Fibroblast of skin of abdomen (primary cell): ENCODE results near the gene CFAP221.

ENCODE experiments used
- DNase-seq: peaks from one replicate; pipeline ENCODE4 v3.0.0-alpha.2; 2013

Gene CFAP221

DNA sequence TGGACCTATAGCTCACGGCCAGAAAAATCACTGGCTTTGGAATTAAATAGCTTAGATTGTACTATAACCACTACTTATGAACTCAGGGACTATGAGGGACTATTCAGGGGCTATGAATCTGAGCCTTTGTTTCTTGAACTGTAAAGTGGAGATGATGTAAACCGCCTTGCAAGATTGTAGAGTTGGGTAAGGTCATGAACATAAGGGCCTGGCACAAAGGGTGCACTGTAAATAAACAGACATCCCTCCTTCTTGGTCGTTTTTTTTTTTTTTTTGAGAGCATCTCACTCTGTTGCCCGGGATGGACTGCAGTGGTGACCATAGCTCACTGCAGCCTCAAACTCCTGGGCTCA lies 137.6 kb downstream of the CFAP221 start:
- no peak for DNase-seq

- no peak for DNase-seq
Observed at GRCh38 chr2:119682578-119682977, 138.3 kb downstream of the CFAP221 start.

- no peak for DNase-seq
Observed at GRCh38 chr2:119683074-119683712, 138.9 kb downstream of the CFAP221 start.

DNA sequence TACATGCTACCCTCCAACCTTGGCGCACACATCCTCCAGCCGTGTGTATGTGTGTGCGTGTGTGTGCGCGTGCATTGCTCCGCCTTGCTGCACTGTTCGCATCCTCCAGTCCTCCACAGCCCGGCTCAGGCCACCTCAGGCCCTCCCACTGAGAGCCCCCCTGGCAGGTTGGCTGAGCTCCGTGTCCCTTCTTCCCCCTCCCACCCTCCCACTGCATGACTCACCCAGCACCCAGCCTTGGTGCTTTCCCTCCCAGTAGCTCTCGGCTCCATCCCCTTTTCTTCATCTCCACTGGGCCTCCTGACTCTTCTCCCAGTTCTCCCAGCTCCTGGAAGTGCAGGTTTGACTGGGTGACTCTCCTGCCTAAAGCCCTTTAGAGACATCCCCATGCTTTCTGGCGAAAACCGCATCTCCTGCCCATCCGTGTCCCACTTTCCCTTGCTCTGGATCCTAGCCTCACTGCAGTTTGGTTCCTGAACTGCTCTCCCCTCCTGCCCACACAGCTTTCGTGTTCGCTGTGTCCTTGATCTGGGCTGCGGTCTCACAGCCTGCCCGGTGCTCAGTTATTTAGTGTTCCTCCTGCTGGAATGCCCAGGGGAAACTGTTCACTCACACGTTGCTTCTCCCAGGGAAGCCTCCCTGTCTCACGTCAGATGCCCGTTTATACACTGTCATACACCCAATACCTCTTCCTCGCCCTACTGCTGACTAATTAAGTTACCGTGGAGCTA lies 139.6 kb downstream of the CFAP221 start:
- peak; percentile 14 for DNase-seq

DNA sequence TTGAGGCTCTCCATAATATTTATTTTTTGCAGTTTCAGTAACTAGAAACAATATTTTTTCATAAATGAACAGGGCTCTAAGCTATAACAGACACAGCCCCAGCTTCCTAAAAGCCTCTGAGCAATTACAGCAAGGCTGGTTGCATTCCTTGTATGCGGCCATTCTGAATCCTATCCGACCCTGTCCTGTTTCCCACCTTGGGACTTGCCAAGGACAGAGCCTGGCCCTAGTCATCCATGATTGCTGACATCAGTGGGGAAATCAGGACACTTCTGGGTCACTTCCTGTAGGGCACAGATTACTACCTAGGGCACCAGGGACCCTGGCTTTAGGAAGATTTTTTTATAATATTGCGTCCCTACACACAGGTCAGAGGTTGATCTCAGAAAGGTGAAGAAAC lies 140.3 kb downstream of the CFAP221 start:
- no peak for DNase-seq

- DNase-seq: no peak
Observed at GRCh38 chr2:119688616-119689015, 144.4 kb downstream of the CFAP221 start.

- no peak for DNase-seq
Observed at GRCh38 chr2:119689218-119689617, 145.0 kb downstream of the CFAP221 start.

GRCh38 chr2:119691189-119691588 lies 146.9 kb downstream of the CFAP221 start:
- DNase-seq: no peak

DNA sequence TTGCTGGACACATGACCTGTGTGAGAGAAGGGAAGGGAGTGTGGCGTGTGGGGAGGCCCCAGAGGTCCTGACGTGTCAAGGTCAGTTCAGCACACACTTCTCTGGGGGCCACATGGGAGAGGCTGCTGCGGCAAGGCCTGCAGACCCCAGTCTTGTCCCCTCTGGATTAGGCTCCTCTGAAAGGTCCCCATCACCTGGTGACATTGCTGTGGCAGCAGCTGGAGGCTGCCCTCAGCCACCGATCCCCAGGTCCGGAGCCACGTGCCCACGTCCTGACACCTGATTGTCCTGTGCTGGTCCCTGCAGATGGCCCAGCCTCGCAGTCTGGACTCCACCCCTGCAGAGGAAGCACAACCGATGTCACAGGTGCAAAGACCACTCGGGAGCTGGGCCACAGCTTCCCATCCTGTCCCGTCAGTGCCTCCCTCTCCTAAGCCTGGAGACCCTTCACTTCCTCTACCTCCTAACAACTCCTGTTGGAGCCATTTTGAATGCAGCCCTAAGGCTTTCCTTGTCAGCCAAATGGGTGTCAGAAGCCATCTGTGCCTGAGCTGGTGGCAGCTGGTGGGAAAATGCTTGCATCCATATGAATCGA lies 147.5 kb downstream of the CFAP221 start:
- no peak for DNase-seq

GRCh38 chr2:119692310-119692709 lies 148.1 kb downstream of the CFAP221 start:
- DNase-seq: no peak

DNA sequence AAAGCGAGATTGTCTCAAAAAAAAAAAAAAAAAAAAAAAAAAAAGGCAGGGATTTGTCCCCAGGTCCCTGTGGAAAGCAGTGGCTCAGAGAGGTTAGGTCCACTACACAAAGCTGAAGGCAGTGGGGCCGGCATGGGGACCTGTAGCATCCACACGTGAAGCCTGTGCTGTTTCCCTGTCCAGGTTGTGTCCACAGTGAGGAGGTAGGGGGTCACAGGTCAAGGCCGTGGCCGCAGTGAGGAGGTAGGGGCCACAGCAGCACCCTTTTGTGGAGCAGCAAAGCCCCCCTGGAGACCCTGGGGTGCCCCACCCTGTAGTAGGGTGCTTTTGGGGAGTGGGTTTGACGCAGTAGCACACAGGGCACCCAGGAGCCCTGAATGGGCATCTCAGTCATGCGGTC lies 148.7 kb downstream of the CFAP221 start:
- DNase-seq: no peak

GRCh38 chr2:119693567-119693966 lies 149.3 kb downstream of the CFAP221 start:
- no peak for DNase-seq

DNA sequence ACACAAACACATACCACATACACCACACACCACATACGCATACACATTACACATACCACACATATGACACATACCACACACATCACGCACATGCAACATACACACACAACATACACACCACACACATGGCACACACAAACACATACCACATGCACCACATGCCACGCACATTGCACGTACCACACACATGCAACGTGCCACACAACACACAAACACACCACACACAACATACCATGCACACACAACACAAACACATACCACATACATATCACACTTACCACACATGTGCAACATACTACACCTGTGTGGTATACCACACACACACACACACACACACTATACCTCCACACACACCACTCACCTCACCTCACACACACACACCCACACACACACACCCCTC lies 149.7 kb downstream of the CFAP221 start:
- DNase-seq: no peak

DNA sequence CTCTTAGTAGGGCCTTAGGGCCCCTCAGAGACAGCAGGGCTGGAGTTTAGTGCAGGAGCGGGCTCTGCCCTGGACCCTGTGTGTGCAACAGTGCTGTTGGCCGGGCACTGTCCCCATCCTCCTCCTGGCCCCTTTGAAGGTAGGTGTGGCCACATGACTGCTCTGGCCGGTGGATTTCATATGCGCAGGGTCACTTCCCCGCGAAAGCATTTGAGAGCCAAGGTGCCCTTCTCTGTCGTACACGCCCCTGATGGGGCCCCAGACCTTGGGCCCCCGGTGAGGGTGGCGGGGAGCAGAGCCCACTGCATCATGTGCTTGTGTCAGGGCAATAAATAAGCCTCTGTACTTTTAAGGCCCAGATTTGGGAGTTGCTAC lies 150.2 kb downstream of the CFAP221 start:
- DNase-seq: no peak

- DNase-seq: peak; percentile 59
Observed at GRCh38 chr2:119694845-119695521, 150.7 kb downstream of the CFAP221 start.

GRCh38 chr2:119696005-119696404 lies 151.8 kb downstream of the CFAP221 start:
- DNase-seq: no peak

DNA sequence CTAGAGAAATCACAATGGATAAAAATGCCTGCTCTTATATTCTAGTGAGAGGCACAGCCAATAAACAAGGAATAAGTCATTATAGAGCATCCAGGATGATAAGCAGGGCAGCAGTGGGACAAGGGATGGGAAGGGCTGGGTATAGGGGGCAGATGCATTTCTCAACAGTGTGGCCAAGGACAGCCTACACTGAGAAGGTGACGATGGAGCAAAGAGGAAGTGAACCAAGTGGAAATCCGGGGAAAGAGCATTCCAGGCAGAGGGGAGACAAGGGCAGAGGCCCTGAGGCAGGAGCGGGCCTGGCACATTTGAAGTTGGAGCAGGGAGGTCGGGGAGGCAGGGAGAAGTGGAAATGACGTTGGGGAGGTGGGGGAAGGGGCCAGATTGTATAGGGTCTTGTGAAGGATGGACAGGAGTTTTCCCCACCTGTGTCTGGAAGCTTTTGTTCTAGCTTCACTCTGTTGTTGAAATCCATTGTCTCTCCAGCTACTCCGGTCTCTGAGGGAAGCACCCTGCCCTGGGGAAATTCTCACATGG lies 152.3 kb downstream of the CFAP221 start:
- DNase-seq: no peak

GRCh38 chr2:119697290-119698020 lies 153.2 kb downstream of the CFAP221 start:
- no peak for DNase-seq

- no peak for DNase-seq
Observed at GRCh38 chr2:119698246-119698645, 154.0 kb downstream of the CFAP221 start.

- DNase-seq: no peak
Observed at GRCh38 chr2:119699016-119699606, 154.9 kb downstream of the CFAP221 start.

- no peak for DNase-seq
Observed at GRCh38 chr2:119700866-119701265, 156.6 kb downstream of the CFAP221 start.

DNA sequence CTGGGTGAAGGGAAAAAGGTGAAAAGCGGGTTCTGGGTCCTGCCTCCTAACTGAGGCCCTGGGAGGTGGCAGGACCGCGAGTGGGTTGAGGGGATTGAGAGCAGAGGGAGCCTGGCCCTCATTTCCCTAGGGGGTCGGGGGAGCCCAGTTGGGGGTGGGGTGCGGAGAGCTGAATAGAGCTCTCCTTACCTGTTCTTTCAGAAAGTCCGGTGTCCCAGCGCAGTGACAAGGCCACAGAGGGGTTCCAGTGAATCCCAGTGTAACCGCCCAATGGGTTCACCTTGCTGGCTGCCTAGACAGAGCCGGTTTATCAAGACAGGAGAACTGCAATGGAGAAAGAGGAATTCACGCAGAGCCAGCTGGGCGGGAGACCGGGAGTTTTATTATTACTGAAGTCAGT lies 157.1 kb downstream of the CFAP221 start:
- no peak for DNase-seq
